ENCODE measurements around the gene DDX39A. TPM values are rescaled to one million over a fixed set of nuclear protein-coding genes. Genes with fewer than 3 reads are reported as not detected.
"Not testable (repeated sequence)": the region's sequence is repeated elsewhere in the genome, so short reads cannot be mapped to it uniquely, and the experiment has no call there.

The DDX39A gene
- 18.0 TPM for total RNA-seq

- peak; percentile 97 for ATAC-seq
- DNase-seq (ENCODE audit: low spot score): peak; percentile 98
Measured at GRCh38 chr19:14419106-14419813, at the start of gene DDX39A. Gene DDX39A, minus strand, starts transcription at chr19:14419341. Its CDS starts 6,121 bp downstream, at chr19:14413220.

- ATAC-seq: no peak
- no peak for DNase-seq (ENCODE audit: low spot score)
Measured at GRCh38 chr19:14467816-14468215, 48.7 kb upstream of the DDX39A start.

- no peak for DNase-seq (ENCODE audit: low spot score)
- no peak for ATAC-seq
Measured at GRCh38 chr19:14467391-14467790, 48.2 kb upstream of the DDX39A start.

GRCh38 chr19:14463747-14464146 is 44.6 kb upstream of the DDX39A start:
- ATAC-seq (no peak), DNase-seq (ENCODE audit: low spot score) (no peak)

GRCh38 chr19:14462401-14462800 is 43.3 kb upstream of the DDX39A start:
- not testable (repeated sequence) for DNase-seq (ENCODE audit: low spot score); ATAC-seq

- ATAC-seq: no peak
Measured at GRCh38 chr19:14460935-14461334, 41.8 kb upstream of the DDX39A start.

GRCh38 chr19:14459703-14460102 is 40.6 kb upstream of the DDX39A start:
- ATAC-seq: no peak
- DNase-seq (ENCODE audit: low spot score): no peak

More at GRCh38 chr19:14460935-14461334, 41.8 kb upstream of the DDX39A start:
- DNase-seq (ENCODE audit: low spot score): no peak

GRCh38 chr19:14452303-14452702 is 33.2 kb upstream of the DDX39A start:
- not testable (repeated sequence) for DNase-seq (ENCODE audit: low spot score); ATAC-seq

GRCh38 chr19:14450876-14451275 is 31.7 kb upstream of the DDX39A start:
- DNase-seq (ENCODE audit: low spot score) (no peak), ATAC-seq (no peak)

GRCh38 chr19:14450168-14450874 is 31.2 kb upstream of the DDX39A start:
- DNase-seq (ENCODE audit: low spot score): no peak

GRCh38 chr19:14449321-14449720 is 30.2 kb upstream of the DDX39A start:
- DNase-seq (ENCODE audit: low spot score) (no peak), ATAC-seq (no peak)

More at GRCh38 chr19:14450168-14450874, 31.2 kb upstream of the DDX39A start:
- no peak for ATAC-seq

GRCh38 chr19:14446336-14447036 is 27.3 kb upstream of the DDX39A start:
- DNase-seq (ENCODE audit: low spot score): no peak
- no peak for ATAC-seq

- DNase-seq (ENCODE audit: low spot score) (no peak), ATAC-seq (no peak)
Measured at GRCh38 chr19:14443632-14444216, 24.6 kb upstream of the DDX39A start.

- no peak for ATAC-seq
- DNase-seq (ENCODE audit: low spot score): no peak
Measured at GRCh38 chr19:14442891-14443631, 23.9 kb upstream of the DDX39A start.

GRCh38 chr19:14441041-14441938 is 22.1 kb upstream of the DDX39A start:
- ATAC-seq (no peak), DNase-seq (ENCODE audit: low spot score) (no peak)

GRCh38 chr19:14440049-14440448 is 20.9 kb upstream of the DDX39A start:
- peak; percentile 75 for ATAC-seq
- peak; percentile 73 for DNase-seq (ENCODE audit: low spot score)

- DNase-seq (ENCODE audit: low spot score) (no peak), ATAC-seq (no peak)
Measured at GRCh38 chr19:14439014-14439413, 19.9 kb upstream of the DDX39A start.

- no peak for DNase-seq (ENCODE audit: low spot score)
- ATAC-seq: no peak
Measured at GRCh38 chr19:14437578-14438140, 18.5 kb upstream of the DDX39A start.

All from left lobe of liver (tissue), 2 donors.